GM19239 (cell line): ENCODE measurements around the gene ARHGEF28.

Experiments
- DNase-seq: peaks from one replicate; pipeline ENCODE4 v3.0.0; 2011; ENCODE audit warnings: low spot score; ENCODE audit not compliant: insufficient read length
- FAIRE-seq: peaks from 2 replicates; lab custom pipeline; 2011; peaks lifted over from hg19 to GRCh38; lab: Jason Lieb, UNC

Gene ARHGEF28

DNA sequence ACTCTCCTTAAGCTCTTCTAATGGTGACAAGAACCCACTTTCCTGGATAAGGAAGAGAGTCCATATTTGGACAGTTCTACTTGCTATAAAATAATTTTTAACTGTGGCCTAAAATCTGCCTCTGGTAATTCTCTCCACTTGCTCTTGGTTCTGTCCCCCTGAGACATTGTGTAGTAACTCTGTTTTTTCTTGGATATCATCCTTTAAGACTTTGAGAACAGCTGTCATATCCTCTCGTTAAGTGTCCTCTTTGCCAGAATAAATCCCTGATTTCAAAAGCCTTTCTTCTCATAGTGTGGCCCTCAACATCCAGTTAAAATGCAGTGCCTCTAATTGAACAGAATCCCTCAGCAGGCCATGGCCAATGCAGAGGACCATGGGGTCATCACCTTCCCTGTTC, 101.5 kb downstream of the ARHGEF28 start:
- no peak for DNase-seq
- no peak for FAIRE-seq

DNA sequence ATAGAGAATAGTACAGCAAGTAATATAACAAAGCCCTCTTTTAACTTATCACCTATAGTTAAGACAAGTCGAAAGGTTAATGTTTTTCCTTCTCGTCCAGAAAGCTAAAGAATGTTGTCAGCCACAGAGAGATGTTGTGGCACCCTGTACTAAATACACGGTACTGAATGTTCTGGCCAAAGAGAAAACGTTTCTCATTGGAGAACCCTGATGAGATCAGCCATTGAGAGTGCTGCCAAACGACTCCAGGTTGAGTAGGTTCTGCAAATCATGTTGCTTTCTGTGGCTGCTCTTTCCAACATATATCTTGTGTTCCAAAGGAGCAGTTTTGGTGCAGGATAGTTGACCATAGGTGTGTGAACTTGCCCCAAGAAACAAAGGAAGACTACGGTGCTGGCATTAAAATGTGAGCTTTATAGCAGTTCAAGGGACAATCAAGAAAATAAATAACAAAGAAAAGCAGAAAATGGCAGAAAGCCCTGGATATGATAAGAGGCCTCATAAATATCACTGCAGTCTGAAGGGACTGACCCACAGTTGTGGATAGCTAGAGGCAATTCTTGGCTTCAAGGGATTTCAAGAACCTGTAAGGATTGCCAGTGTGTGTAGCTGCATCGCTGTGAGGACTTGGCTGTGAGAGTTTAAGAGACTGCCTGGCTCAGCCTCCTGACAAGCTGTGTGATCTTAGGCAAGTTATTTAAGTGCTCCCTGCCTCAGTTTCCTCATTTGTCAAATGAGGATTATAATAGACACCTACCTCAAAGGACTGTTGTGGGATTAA, 102.7 kb downstream of the ARHGEF28 start:
- DNase-seq (no peak), FAIRE-seq (no peak)

DNA sequence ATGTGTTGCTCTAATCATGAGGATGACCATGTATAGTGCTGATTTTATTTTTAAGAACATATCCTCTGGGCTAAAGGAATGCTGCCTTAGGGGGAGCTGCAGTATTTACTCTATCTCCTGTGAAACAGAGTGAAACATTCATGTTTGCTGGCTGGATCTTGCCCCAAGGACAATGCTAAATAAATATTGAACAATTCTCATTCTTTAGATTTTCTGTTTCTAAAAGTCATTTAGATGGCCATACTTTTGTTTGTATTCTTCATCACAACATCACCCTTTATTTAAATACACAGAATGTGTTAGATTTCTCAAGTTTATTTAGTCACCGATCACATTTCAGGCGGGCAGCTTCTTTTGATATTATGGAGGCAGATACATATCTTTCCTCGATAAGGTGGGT, 103.3 kb downstream of the ARHGEF28 start:
- DNase-seq (no peak), FAIRE-seq (no peak)

DNA sequence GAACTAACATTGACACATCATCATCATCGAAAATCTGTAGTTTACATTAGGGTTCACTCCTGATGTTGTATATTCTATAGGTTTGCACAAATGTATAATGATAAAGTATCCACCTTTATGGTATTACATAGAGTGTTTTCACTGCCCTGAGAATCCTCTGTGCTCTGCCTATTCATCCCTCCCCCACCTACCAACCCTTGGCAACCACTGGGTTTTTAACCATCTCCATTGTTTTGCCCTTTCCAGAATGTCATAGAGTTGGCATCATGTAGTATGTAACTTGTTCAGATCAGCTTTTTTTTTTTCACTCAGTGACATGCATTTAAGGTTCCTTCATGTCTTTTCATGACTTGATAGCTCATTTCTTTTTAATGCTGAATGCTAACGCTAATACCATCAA, 106.0 kb downstream of the ARHGEF28 start:
- no peak for FAIRE-seq
- DNase-seq = no peak

DNA sequence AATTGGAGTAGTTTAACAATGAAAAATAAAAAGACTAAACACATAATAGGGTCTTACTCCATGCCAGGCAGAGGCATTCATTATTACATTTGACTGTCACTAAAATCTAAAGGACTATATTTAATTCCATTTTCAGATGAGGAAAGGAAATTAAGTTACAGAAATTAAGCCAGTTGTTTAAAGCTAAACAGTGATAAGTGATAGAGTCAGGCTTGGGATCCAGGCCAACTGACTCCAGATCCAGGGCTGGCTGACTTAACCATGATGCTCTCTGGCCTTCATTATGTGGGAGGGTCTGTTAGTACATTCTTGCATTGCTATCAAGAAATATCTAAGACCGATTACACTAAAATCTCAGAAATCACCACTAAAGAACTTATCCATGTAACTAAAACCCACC, 107.2 kb downstream of the ARHGEF28 start:
- no peak for FAIRE-seq
- no peak for DNase-seq

DNA sequence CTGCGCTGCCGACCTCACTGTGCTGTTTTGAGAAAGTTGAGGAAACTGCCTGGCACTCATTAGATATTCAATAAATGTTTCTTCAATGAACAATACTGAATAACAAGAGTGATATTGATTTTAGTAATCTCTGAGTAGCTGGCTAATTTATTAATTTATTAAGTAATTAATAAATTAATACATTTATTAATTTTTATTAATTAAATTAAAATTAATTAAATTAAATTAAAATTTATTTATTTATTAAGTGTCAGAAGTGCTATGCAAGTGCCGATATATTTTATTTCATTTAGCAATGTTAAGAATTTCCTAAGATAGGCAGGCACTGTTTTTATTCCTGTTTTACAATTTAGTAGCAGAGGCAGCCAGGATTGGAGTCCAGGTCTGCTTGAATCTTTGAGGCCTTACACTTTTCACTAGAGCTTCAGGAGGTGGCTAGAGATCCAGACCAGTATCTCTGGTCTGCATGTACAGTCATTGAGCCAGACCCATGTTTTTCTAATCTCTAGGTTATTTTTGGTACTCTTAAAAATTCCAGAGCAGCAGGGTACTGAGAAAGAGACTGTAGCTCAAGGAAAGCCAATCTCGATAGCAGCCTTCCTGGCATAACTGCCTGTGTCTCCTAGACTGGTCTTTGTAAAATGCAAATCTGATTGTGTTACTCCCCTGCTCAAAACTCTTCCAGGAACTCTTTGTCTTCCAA, 109.2 kb downstream of the ARHGEF28 start:
- DNase-seq = no peak
- no peak for FAIRE-seq

DNA sequence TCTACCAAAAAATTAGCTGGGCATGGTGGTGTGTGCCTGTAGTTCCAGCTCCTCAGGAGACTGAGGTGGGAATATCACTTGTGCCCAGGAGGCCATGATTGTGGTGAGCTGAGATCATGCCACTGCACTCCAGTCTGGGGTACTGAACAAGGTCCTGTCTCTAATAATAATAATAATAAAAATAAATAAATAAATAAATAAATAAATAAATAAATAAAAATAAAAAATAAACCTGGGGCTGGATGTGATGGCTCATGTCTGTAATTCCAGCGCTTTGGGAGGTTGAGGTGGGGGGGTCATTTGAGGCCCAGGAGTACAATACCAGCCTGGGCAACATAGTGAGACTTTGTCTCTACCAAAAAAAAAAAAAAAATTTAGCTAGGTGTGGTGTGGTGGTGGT, 113.7 kb downstream of the ARHGEF28 start:
- FAIRE-seq = no peak
- DNase-seq = no peak

DNA sequence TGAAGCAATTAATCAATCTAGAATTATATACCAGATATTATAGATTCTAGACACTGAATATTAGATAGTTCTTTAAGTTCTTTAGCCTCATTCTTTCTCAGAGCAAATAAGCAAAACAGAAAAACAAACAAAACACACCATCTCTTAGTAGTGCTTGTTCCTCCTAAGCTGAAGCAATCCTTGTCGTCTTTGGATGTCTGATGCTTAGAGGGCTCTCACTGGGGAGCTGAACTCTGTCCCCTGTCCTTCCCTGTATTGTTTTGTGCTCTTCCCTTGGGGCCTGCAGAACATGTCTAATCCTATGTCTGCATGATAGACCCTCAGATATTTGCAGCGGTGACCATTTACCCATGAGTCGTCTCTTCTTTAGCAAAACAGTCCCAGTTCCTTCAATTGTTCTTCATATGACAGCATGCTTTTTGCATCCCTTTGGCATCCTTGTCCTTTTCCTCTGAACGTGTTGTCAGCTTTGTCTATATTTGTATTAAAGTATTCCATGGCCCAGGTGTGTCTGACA, 114.3 kb downstream of the ARHGEF28 start:
- FAIRE-seq (no peak), DNase-seq (no peak)

DNA sequence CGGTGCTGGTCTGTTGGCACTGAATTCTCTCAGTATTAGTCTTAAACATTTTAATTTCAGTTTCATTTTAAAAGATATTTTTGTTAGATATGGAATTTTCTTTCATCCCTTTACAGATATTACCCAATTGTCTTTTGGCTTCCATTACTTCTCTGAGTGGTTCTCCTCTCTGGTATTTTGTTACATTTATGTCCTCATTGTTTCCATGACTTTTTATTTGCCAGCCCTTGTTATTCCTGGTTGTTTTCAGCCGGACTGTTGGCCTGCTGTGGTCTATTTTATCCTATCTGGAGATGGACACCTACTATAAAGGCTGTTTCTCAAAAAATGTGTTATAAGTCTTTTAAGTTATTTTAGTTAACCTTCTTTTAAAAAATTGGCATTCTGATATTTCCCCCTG, 117.2 kb downstream of the ARHGEF28 start:
- no peak for FAIRE-seq
- DNase-seq = no peak

DNA sequence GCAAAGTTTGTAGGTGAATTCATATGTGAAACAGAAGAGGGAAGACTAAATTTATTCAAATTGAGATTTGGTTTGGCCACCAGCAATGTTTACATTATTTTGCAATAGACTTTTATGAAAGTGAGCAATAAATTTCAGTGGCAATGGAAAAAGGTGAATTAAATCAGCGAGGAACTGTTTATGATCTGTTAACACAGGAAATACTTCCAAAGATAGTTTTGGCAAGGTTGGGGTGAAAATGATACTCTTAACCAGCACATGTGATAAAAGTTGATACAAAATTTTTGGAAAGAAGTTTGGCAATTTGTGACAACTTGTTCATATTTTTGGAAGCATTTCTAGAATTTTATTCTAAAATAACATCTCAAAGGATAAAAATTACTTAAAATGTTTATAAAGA, 119.8 kb downstream of the ARHGEF28 start:
- no peak for DNase-seq
- no peak for FAIRE-seq

DNA sequence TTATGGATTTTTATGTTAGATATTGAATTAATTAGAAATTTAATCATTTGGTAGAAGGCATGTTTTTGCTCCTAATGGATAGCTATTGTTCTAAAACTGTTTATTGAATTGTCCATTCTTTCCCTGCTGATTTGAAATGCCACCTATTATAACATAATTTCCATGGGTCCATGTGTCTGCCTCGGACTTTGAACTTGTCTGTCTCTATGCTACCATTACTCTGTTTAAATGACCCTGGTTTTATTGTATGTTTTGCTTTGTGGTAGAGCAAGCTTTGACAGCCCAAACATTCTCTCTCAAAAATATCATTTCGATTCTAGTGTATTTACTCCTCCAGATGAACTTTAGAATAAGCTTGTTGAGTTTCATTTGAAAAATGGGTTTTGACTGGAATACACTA, 120.6 kb downstream of the ARHGEF28 start:
- DNase-seq (no peak), FAIRE-seq (no peak)

DNA sequence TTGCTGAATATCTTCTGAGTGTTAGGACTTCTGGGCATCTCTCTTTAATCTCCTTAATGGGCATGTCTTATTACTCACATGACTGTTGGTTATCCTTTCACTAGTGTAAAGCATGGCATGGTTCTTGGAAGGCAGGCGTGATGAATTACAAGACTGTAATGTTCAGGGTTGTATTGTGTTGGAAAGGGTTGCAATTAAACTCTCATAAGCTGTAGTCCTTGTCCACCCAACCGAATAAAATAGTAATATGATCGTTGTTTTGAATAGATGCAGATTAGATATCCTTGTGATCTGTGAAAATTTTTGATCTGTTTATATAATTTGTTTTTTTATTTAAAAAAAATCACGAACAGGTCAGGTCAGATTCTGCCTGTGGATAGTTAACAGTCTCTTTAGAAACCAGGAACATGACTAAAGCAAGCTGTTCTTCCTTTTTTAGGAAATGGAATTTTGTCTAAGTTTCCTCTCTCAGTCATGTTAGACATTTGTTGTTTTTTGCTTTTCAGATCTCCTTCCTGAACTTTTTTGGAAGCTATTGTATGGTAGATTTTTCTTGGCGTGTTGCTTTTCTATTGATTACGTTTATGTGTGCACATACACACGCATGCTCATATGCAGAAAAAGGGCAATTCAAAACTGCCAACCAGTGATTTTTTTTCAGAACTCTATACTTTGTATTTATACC, 121.8 kb downstream of the ARHGEF28 start:
- no peak for FAIRE-seq
- no peak for DNase-seq

DNA sequence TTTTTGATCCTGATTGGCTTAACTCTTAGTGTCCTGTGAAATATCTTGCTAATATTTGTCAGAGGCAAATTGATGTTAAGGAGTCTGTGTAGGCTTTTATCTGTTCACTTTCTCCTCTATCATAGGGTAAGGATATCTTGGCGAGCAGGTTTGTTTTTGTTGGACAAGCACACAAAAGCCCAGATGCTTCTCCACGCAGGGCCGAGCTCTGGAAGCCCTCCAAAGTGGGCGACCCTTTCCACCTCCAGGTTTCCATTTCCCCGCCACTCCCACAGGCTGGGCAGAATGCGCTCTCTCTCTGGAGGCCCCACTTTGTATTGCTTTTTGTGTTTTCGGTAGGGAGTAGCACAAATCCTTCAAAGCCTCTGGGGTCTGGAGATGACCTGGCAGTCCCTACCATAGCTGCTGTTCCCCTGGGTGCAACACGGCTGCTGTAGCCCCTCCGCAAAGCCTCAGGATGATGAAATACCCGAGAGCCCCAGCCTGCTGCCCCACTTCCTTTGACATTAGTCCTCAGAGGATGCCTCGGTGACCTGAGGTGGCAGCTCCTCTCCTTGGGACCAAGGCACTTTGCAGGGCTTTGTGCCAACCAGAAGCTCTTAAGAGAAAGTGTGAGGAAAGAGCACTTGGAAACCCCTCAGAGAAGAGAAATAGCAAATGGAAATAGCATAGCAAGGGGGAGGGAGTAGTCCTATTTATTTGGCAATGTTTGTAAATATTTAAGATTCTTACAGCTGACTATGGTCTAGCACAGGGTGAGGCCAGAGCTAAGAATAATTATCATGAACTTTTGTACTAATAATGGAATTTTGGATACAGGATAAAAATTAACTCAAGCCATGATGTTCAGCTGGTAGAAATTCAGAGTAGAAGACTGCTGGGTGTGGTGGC, 122.8 kb downstream of the ARHGEF28 start:
- FAIRE-seq (no peak), DNase-seq (no peak)

DNA sequence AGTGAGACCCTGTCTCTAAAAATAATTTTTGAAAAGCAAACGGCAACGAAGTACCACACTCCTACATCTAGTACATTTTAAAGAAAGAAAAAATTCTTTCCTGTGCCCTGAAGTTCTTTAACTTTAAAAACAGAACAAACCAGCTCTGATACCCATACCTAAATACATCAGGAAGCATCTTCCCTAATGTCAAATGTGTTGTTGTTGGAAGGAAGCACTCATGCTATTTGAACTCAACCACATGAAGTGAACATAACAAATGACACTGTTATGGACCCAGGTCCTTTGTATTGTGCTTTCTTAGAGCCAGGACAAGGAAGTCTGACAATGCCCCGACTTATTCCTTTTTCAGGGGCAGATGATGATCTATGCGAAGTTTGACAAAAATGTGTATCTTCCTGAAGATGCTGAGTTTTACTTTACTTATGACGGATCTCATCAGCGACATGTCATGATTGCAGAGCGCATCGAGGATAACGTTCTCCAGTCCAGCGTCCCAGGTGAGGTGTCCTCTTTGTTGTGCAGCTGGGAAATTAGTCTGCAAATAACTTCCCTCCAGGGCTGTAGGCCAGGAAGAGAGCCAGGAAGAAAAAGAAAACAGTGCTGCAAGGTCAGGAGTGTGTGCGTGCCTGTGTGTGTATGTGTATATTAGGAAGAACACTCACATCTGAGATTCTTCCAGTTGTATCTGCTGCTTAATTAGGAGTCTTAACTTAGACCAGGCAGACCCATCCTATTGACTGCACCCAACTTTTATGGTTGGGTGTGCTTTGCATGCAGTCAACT, 123.7 kb downstream of the ARHGEF28 start:
- no peak for DNase-seq
- no peak for FAIRE-seq

DNA sequence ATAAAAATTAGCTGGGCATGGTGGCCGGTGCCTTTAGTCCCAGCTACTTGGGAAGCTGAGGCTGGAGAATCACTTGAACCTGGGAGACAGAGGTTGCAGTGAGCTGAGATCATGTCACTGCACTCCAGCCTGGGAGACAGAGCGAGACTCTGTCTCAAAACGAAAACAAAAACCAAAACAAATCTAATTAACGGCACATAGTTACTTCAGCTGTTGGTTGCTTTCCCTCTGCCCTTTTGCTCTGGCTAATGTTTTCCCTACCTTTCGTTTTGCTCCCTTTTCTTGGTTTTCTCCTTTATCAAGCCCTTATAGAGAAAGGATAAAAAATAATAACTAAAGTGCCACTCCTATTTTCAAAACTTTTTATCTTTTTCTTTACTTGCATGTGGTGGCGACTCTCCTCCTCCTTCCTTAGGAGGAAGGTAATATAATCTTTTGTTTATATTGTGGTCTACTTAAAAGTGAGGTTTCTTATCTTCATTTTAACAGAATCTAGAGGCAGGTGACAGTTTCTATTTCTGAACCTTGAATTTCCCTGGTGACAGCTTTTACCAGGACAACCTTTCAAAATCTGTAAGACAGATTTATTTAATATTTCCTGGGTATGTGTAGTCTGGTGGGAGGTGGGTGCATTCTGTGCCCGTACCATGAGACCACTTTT, 125.4 kb downstream of the ARHGEF28 start:
- DNase-seq (no peak), FAIRE-seq (peak; percentile 73)

DNA sequence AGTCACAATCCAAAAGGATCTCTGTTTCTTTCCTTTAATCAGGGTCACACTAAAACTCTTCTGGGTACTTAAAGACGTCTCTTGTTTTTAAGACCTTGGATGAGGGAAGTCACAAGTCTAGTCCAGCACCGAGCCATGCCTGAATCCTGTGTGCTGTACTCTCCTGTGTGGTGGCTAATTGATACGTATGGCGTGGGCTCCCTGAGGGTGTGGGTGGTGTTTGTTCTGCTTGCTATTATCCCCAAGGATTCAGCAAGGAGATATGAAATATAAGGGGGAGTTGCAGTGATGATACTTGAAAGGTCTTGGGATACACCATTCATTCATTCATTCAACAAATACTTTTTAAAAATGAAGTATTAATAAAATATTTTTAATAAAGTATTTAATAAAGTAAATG, 128.3 kb downstream of the ARHGEF28 start:
- DNase-seq = no peak
- FAIRE-seq = no peak

DNA sequence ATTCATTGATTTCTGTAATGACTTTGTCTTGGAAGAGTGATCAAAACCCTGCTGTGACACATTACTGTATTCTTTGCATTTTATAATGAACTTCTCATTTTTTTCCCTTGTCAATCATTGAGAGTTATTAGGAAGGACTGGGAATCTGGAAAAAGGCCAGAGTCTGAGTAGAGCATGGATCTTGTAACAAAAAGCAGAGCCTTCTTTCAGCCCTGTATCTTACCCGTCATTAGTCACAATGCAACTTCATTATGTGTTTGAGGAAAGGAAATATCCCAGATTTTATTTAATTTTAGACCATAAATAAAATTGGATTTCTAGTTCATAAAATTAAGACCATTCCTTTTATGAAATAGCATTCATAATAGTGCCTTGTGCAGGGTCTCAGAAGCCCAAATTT, 131.4 kb downstream of the ARHGEF28 start:
- FAIRE-seq (no peak), DNase-seq (no peak)

DNA sequence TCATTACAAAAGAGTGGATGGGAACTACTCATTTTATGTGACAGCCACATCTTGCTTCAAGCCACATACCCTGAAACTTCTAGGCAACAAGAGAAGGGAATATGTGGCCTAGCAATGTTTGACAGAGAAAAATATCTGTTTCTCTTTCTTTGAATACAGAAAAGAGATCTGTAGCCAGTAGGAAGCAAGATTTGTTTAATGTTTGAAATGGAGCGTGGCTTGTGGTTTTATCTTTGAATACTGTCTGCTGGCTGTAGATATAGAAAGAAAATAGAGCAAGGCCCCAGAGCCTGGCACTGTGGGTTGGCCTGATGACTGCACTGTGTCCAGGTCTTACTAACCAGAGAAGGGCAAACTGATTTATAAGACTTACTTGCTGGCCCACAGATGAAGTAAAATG, 133.8 kb downstream of the ARHGEF28 start:
- DNase-seq (no peak), FAIRE-seq (no peak)
